Stimulated activated CD8-positive, alpha-beta memory T cell treated with anti-CD3 and anti-CD28 coated beads, Interleukin-7, amount 100 ng/mL, for 1 hour (primary cell): ENCODE measurements around the gene DCLK2.

Experiments used
- DNase-seq, 2 donors: peaks; one replicate each; pipeline ENCODE4 v3.0.0-alpha.2; 2020; ENCODE audit warnings: low read depth in 2 of 2

DCLK2 gene

DNA sequence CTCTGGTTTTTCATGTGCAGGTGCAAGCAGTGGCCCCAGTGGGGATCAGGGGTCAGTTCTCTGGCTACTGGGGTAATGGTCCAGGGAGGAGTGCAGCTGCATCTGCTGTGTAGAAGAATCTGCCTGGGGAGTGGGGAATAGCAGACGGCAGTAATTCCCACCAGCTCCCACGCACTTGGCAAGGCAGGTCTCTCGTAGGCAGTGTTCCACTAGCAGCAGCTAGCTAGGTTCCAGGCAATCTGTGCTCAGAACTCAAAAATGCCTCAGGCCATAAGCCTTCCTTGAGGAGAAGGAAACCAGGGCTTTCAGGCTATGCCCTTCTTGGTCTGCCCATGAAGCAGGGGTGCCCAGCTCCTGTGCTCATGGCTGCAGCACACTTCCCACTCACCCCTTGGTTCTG, 38.8 kb downstream of the DCLK2 start:
- DNase-seq = no peak

DNA sequence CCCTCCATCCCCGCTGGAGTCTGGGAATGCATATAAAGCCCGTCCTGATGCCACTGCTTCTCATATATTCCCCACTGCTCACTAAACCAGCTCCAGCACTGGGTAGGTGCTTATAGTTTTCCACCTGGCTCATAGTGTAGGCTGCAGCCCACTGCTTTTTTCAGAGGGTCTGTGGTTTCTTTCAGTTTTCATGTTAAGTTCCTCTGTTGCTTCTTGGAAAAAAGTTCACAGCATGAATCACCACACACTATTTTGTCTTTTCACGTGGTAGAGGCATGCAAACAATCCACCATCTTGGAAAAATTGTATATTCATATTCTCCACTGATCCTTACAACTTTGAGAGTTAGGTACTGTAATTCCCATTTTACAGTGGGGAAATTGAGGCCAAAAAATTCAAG, 39.4 kb downstream of the DCLK2 start:
- DNase-seq = no peak

DNA sequence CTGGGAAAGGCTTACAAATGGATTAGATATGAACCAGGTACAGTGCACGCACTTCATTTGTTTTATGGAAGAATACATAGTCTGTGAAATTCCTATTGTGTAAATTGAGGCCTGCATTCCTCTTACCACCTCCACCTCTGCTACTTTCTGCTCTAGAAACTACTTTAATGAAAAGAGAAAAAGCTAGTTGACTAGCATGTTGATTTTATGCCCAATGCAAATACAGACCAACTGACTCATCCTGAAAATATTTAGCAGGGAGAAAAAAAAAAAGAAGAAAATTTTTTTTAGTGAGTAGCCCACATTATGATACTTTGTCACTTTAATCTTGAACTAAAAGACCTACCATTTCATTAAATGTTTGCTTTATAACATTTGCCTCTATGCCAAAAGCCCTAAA, 41.2 kb downstream of the DCLK2 start:
- DNase-seq = no peak

DNA sequence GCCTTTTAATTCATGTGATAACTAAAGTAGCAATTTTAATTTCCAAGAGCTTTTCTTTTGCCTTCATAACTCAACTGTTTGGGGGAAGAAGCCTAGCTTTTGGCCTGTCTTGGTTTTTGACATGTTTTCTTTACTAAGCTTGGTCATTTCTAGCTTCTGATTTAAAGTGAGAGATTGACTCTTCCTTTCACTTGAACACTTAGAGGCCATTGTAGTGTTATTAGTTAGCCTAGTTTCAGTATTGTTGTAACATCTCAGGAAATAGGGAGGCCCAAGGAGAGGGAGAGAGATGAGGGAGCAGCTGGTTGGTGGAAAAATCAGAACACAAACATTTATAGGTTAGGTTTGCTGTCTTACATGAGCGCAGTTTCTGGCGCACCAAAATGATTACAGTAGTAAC, 44.8 kb downstream of the DCLK2 start:
- DNase-seq = no peak

DNA sequence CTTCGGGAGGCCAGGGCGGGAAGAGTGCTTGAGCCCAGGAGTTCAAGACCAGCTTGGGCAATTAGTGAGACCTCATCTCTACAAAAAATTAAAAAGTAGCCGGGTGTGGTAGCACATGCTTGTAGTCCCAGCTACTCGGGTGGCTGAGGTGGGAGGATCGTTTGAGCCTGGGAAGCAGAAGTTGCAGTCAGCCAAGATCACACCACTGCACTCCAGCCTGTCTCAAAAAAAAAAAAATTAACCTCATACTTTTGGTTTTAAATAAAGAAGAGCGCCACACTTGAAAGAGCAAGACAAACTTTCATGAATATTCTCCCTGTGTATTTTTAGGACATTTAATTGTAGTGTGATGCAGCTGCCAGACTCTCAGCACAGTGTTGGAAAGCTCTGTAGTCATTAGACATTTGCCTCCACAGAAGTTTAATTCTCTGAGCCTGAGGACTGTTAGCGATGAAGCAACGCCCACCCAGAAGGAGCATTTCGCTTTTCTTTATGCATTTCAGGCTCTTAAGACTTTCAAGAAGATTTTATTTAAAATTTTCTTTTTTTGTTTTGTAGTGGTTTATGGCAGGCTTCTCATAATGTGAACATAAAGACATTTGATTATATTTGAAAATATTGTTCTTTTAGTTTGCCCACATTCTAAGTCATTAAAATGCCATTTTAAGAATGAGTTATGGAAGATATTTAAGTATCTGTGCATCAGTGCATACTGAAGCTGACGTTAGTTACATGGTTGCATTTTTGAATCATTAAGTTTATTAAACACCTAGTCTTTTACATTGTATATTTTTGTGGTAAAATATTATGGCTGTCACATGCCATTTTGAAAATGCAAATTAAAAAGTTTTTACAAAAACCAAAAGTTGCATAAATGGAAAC, 45.8 kb downstream of the DCLK2 start:
- DNase-seq = no peak

DNA sequence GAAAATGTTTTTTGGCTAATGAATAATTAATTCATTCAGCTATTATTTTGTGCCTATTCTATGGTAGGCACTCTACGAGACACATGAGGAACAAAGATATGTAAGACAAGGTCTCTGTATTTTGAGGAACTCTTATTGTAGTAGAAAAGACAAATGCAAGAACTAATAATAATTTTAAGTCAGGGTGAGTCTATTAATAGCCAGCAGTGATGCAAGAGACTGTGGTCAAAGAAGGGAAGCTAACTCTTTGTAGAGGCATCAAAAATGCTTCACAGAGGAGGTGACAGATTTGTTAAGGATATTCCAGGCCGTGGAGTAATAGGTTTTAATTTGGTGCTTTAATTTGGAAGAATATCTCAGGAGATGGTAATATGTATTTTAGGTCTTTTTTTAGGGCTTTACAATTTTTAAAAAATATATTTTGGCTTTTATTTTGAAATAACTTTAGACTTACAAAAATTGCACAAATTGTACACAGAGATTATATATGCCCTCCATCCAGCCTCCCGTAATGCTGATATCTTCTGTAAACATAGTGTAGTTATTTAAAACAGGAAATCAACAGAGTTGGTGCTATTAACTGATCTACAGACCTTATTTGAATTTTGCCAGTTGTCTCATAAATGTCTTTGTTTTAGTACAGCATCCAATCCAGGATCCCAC, 48.1 kb downstream of the DCLK2 start:
- no peak for DNase-seq

DNA sequence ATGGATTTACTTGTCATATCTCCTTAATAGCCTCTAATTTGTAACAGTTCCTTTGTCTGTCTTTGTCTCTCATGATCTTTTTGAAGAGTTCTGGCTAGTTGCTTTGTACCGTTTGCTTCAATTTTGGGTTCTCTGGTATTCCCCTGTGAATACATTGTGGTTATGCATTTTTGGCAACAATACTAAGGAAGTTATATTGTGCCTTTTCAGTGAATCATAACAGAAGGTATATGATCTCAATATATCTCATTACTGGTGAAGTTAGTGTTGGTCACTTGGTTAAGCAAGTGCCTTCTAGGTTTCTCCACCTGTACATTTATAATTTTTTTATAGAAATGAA, 48.6 kb downstream of the DCLK2 start:
- no peak for DNase-seq

DNA sequence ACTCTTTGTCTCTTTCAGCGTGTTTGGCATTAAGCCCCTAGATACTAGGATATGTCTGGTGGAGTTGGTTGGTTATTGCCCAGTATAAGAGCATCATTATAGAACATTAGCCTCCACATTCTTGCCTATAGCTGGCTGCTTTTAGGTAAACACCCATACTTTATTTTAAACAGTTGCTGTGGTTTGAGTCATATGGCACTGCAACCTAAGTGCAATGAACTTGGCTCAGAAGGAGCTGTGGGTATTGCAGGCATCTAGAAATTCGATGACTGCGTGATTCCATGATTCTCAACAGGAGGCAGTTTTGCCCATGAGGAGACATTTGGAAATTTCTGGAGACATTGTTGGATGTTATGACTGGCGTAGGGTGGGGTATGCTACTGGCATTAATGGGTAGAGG, 49.5 kb downstream of the DCLK2 start:
- no peak for DNase-seq

DNA sequence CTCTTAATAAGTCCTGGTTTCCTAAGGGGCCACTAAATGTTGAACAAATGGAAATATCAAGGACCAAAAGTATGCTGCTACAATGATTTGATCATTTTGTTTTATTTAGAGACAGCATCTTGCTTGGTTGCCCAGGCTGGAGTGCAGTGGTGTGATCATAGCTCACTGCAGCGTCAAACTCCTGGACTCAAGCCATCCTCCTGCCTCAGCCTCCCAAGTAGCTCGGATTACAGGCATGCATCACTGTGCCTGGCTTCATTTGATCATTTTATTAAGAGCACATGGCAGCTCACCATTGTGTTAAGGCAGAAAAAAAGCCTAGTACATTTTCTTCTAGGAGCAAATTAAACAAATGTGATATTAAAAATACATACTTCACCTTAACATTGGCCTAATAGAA, 52.7 kb downstream of the DCLK2 start:
- no peak for DNase-seq

DNA sequence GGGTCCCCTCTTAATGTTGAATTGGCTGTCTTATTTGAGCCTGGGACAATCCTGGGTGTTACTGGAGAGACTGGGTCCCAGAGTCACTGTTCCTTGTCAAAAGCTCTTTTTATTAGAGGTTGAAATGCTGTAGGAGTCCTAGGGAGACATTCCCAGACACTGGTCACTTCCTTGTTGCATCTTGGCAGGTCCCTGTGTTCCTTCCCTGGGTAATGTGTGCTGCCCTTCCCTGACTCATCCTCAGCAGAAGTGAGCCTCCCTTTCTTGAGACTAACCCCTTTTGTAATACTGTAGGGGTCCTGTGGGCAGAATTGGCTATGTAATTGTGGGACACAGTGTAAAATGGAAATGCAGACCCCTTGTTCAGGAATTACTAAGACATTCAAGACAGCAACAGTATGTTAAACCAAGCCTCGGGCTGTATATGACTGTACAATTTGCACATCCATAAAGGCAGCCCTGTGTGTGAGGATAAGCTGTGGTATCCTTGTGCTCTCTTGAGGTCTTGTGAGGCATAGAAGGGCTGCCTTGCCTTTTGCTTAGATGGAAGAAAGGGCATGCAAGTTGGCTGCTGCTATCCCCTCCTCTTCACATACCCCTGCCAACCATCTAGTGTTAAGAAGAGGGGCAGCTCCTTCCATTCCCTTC, 53.5 kb downstream of the DCLK2 start:
- DNase-seq = no peak

DNA sequence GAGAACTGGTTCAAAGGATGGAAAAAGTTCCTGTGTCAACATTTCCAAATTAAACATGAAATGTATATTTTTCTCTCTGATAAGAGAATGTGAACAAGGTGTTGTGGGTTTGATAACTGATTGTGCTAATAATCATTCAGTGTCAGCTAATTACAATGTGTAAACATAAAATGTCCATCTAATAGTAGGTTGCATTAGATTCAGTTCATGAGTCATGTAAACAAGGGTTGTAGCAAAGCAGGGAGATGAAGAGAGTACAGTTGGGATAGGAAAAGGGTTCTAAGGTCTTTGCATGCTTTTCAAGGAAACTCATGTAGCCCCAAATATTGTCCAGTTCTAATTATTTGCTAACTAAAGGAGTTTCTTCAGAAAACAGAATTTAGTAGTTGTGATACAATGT, 55.4 kb downstream of the DCLK2 start:
- no peak for DNase-seq

DNA sequence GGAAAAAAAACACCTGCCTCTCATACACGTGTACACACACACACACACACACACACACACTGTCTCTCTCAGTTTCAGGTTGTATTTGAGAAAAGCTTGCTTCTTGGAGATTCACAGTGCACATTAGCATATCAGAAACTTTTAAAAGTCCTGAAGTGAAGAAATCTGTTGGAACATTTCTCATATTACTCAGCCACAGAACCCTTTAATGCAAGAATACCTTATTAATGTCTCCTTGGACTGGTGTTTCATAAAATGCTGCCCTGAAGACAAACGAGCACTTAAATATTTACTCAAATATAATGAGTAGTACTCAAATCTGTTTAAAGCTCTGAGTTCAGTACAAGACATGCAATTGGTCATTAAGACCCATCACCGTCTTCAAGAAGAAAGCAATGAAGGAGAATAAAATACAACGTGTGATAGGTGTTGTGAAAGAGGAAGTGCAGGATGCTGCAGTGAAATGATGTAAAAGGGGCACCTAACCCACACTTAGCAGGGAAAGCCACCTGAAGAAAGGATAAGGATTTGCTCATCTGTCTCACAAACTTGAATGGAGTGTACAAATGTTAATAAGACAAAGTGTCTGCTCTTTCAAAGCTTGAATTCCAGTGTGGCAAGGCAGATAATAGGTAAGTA, 57.0 kb downstream of the DCLK2 start:
- no peak for DNase-seq

DNA sequence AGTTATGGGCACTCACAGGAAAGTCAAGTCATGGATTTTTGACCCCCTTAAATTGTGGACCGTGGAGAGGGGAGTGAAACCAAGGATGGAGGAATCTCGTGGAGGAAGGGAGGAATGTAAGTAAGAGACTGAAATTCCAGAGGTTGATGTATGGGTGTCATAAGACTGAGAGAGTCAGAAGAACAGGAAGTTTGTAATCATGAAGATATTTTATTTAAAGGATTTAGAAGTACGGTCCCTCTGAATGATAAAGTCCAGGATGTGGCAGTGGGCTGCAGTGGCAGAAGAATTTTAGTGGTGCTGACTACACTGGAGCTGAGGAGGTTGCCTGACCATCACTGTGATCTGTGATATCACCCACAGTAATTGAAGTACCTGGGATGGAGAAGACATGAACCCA, 57.8 kb downstream of the DCLK2 start:
- DNase-seq = no peak

DNA sequence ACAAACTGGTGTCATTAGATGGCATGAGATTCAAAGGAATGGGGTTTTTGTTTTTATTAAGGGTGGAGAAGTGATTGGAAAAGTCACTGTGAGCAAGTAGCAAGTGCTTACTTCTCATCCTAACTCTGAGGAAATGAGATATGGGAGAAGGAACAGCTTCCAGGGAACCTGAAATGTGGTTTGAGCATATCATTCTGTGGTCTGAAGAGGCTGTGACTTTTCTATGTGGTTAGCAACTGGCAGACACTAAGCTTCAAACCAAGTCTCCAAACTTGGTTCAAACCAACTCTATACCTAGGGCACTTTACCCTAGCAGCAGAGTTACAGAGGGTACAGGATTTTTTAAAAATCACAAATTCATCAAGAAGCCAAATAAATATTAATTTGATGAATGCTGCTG, 58.2 kb downstream of the DCLK2 start:
- no peak for DNase-seq

DNA sequence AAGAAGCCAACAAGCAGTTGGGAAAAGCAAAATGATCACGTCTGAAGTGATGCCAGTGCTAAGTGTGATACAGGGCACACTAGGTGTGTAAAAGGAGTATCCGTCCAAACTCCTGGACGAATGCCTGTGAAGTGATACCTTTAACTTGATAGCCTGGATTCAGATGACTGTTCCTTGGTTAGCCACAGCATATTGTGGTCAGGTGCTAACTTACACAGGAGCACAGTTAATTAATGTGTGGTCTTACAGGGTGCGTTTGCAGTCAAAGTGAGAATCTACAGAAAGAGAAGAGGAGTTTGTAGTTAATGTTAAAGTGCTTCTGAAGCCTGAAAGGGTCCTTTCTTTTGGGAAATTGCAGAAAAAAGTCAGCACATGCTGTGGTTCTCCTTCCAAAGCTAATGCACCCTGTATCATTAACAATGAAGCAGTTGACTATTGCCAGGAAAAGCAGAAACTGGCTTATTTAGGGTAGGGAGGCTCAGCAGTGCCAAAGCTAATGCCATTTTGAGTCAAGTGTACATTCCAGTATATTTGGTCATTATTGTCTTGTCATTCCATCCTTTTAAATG, 61.1 kb downstream of the DCLK2 start:
- no peak for DNase-seq

DNA sequence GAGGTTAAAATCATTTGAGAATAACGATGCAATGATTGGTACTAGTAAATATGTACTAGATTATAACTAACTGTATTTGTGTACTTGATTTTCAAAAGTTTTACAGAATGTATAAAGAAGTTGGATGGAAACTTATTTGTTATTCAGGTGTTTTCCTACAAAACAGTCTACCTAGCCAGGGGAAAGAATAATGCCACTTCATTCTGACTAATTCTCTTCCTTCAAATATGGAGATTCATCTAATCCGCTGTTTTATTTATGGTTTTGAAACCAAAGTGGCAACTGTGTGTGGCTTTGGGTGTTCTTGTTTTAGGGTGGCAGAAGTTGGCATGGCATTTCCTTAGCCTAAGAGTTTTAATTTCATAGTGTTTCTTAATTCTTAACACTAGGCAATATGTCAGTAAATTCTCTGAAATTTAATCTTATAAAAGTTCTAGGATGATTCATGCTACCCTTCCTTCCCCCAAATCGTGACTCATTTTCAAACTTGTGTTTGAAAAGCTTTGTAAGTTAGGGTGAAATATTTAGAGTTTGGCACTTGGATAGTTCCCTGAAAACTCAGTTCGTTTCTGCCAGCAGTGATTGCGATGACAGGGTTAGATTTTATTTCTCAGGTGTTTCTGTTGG, 62.6 kb downstream of the DCLK2 start:
- DNase-seq = no peak

DNA sequence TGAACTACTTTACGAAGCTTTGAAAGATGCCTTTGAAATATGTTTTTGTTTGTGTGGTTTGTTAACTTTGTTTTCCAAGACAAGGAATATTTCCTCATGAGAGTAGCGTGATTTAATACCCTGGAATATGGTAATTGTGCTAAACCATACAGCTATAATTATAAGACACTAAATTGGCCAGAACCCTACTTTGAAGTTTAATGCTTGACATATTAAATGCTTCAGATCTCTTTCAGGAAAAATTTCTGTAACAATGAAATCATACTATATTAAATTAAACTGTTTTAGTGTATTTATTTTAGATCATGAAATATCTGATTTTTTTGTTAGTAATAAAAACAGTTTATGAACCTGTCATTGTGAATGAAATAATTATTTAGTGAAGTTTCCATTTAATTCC, 63.5 kb downstream of the DCLK2 start:
- DNase-seq = no peak

DNA sequence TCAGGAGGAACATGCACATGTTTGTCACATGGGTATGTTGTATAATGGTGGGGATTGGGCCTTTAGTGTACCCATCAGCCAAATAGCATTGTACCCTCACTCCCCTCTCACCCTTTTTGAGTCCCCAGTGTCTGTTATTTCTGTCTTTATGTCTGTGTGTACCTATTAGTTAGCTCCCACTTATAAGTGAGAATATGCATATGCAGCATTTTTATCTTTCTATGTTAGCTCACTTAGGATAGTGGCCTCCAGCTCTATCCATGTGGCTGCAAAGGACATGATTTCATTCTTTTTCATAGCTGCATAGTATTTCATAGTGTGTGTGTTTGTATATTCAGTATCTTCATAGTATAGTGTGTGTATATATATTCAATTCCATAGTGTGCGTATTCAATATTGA, 64.6 kb downstream of the DCLK2 start:
- DNase-seq = no peak

DNA sequence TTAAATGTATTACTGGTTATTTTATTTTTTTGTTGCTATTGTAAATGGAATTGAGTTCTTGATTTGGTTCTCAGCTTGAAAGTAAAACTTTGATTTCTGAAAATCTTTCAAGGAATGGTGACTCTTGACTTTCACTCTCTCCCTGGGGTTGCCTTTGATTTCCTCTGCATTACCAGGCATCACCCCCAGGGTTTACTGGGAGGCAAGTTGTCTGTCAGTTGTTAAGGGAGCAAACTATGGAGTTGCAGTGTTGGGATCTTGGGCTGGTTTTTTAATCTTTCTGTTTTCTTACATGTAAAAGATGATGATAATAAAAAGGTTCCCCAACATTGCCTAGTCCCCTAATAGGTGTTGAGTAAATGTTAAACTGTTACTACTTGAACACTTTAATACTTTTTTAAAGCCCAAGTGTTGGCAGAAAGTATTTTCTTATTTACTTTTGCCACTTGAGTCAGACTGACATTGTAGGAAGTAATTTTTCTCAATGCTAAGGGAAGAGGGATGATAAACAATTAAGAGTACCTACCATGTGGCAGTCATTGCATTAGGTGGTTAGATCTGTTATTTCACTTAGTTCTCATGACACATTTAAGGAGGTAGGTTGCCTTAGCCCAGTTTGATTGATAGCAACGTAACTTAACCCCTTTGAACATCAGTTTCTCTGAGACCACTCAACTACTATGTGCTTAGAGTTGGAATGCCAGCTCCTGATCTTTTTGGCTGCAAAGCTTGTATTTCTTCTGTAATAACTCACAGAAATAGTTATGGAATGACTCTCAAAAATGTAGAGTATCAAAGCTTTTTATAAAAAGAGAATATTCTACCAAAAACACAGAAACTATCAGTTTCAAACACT, 67.1 kb downstream of the DCLK2 start:
- no peak for DNase-seq

DNA sequence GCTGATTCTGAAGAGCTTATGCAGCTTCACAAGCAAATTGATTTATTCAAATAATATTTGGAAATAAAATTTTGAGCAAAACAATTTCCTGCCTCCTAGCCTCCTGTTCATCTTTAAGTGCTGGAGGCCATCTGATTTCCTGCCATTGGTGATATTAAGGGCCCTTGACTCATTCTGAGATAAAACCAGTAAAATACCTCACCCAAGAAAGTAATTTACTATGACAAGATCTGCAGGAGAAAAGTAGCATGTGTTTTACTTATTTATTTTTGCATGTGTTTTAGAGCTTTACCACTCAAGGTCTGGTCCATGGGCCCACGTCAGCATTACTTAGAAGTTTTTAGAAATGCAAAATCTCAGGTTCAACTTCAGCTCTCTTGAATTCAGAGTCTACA, 67.7 kb downstream of the DCLK2 start:
- no peak for DNase-seq

DNA sequence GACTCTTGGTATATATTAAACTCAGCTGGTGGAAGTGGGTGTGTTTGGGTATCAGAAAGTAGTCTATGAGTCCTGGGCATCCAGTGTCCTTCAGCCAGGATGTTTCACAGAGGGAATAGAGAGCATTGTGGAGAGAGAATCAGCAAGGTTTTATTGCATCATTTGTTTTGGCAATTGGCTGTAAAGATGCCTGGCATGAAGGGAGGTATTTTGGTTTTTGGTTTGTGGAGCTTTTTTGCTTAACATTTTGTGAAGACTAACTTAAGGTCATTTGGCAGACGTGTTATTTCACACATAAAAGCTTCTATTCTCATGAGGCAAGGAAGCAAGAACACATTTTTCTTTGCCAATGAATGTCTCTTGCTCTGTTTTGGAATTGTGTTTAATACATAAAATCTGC, 71.1 kb downstream of the DCLK2 start:
- DNase-seq = no peak
